ENCODE results near the gene CLTCL1.
"Not testable (repeated sequence)": the region's sequence is repeated elsewhere in the genome, so short reads cannot be mapped to it uniquely, and the experiment has no call there.

CLTCL1 gene

DNA sequence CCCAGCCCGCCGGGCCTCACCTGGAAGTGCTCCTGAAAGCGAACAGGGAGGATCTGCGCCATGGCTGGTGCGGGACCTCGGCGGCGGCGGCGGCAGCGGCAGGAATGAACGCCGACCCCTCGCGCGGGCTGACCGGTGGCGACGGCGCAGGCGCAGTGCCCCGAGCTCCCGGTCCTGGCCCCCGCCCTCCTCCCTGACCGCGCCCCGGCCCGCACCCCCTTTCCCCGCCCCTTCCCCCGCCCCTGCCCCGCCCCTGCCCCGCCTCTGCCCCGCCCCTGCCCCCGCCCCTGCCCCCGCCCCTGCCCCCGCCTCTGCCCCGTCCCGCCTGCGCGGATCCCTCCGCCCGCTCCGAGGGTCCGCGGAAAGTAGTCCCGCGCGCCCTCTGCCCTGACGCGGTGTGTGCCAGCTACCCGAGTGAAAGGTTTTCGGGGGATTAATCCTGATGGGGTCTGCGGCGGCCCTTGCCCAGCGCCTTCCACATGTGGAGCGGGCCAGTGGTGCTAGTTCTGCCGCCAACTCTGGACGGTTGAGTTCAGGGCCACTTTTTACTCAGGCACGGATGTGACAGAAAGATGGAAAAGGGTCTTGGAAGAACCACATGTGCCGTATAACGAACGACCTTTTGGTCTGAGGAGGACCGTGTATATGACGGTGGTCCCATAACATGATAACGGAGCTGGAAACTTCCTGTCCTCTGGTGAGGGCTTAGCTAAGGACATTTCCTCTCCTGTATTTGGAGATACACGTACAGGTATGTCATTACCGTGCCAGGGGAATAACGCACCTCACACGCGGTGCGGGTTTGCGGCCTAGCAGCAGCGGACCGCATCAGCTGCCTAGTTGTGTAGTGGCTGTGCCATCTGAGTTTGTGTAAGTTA, at the start of gene CLTCL1:
CLTCL1 (minus strand) TSS at position 140 of the 878 bp plus-strand sequence; CDS start at position 62, 78 bp downstream.
- peak; percentile 92 for DNase-seq (ENCODE audit: low spot score)

- no peak for DNase-seq (ENCODE audit: low spot score)
Observed at GRCh38 chr22:19337137-19337536, 45.6 kb upstream of the CLTCL1 start.

DNA sequence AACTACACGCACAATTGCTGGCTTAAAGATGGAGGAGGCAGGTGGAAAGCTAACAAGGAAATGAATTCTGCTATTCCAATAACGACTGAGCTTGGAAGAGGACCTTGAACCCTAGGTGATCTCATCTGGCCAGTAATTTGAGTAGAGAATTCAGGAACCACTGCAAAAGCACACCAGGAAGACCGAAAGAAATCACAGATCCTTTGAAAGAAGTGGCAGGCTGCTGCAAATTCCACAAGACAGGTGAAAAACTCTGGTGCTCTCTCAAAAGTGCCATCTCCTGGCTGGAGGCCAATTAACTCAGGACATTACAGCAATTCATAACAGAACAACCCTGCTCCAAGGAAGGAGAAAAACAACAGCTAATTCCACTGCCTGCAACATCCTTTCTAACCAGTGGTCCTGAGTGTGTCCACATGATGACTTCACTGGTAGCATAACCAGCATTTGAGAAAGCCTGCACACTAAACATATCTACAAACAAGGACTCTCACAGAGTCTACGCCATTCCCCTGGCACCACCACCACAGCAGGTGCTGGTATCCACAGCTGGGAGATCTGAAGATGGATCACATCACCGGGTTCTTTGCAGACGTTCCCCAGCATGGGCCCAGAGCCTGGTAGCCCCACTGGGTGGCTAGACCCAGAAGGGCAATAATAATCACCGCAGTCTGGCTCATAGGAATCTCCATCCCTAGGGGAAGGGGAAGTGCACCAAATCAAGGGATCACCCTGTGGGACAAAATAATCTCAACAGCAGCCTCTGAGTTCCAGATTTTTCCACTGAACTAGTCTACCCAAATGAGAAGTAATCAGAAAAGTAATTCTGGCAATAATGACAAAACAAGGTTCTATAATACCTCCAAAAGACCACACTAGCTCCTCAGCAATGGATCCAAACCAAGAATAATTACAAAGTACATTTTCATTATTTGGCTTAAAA, 44.9 kb upstream of the CLTCL1 start:
- no peak for DNase-seq (ENCODE audit: low spot score)

- DNase-seq (ENCODE audit: low spot score), result no peak
Observed at GRCh38 chr22:19331975-19332374, 40.5 kb upstream of the CLTCL1 start.

- DNase-seq (ENCODE audit: low spot score), result no peak
Observed at GRCh38 chr22:19331474-19331873, 40.0 kb upstream of the CLTCL1 start.

GRCh38 chr22:19330865-19331418, 39.4 kb upstream of the CLTCL1 start:
- DNase-seq (ENCODE audit: low spot score), result no peak

DNA sequence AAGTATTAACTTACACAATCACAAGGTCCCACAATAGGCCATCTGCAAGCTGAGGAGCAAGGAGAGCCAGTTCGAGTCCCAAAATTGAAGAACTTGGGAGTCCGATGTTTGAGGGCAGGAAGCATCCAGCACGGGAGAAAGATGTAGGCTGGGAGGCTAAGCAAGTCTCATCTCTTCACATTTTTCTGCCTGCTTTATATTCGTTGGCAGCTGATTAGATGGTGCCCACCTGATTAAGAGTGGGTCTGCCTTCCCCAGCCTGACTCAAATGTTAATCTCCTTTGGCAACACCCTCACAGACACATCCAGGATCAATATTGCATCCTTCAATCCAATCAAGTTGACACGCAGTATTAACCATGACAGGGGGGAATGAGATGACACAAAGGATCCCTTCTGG, 38.7 kb upstream of the CLTCL1 start:
- DNase-seq (ENCODE audit: low spot score), result not testable (repeated sequence)

GRCh38 chr22:19329454-19329853, 37.9 kb upstream of the CLTCL1 start:
- DNase-seq (ENCODE audit: low spot score), result no peak

DNA sequence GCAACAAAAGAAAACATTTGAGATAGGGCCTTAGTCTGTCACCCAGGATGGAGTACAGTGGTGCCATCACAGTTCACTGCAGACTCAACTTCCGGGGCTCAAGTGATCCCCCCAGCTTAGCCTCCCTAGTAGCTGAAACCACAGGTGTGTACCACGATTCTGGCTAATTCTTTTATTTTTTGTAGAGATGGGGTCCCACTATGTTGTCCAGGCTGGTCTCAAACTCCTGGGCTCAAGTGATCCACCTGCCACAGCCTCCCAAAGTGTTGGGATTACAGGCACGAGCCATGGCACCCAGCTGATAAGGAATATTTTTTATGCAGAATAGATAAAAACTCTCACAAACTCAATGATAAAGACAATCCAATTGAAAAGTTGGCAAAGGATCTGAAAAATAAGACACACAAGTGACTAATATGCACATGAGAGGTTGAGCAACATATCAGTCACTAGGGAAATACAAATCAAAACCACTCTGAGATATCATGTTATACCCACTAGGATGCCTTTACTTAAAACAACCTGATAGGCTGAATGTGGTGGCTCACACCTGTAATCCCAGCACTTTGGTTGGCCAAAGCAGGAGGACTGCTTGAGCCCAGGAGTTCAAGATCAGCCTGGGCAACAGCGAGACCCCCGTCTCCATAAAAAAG, 33.9 kb upstream of the CLTCL1 start:
- DNase-seq (ENCODE audit: low spot score), result no peak

- not testable (repeated sequence) for DNase-seq (ENCODE audit: low spot score)
Observed at GRCh38 chr22:19323420-19323819, 31.9 kb upstream of the CLTCL1 start.

GRCh38 chr22:19321757-19322156, 30.2 kb upstream of the CLTCL1 start:
- no peak for DNase-seq (ENCODE audit: low spot score)

DNA sequence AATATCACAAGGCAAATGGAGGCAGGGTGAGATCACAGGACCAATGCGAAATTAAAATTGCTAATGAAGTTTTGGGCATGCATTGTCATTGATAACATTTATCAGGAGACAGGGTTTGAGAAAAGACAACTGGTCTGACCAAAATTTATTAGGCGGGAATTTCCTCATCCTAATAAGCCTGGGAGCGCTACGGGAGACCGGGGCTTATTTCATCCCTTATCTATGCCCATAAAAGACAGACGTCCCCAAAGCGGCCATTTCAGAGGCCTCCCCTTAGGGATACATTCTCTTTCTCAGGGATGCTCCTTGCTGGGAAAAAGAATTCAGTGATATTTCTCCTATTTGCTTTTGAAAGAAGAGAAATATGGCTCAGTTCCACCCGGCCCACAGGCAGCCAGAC, 28.6 kb upstream of the CLTCL1 start:
- DNase-seq (ENCODE audit: low spot score), result not testable (repeated sequence)

DNA sequence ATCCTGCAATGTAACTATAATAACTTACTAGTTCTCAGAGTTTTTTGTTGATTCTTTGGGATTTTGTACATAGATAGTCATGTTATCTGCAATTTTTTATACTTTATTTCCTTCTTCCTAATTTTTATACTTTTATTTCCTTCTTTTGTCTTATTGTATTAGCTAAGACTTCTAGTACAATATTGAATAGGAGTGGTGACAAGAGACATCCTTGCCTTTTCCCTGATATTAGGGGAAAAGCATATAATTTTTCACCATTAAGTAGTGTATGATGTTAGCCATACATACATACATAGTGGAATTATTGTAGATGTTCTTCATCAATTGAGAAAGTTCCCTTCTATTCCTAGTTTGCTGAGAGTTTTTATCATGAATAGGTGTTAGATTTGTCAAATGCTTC, 27.8 kb upstream of the CLTCL1 start:
- no peak for DNase-seq (ENCODE audit: low spot score)

- no peak for DNase-seq (ENCODE audit: low spot score)
Observed at GRCh38 chr22:19317865-19318264, 26.3 kb upstream of the CLTCL1 start.

DNA sequence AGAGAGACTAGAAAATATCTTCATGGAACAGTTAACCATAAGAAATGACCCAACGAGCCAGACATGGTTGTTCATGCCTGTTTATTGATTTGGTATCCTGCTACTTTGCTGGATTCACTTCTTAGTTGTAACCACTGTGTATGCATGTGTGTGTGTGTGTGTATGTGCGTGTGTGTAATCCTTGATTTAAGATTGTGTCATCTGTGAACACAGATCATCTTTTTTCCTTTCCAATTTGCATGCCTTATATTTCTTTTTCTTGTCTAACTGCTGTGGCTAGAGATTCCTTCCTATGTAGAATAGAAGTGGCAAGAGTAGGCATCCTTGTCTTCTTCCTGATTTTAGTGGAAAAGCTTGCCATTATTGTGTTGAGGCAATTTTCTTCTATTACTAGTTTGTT, 16.4 kb upstream of the CLTCL1 start:
- no peak for DNase-seq (ENCODE audit: low spot score)

- not testable (repeated sequence) for DNase-seq (ENCODE audit: low spot score)
Observed at GRCh38 chr22:19306535-19306934, 15.0 kb upstream of the CLTCL1 start.

DNA sequence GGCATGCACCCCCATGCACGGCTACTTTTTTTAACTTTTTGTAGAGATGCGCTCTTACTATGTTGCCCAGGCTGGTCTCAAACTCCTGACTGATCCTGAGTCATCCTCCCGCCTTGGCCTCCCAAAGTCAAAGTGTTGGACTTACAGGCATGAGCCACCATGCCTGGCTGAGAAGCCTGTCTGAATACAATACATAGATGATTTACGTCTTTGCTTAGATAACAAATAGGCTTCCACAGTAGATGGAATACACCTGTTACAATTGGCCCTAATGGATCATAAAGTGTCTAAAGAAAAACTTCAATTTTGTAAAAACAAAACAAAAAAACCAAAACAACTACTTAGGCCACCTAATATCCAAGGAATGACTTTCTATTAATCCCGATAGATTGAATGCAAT, 13.0 kb upstream of the CLTCL1 start:
- DNase-seq (ENCODE audit: low spot score), result no peak

GRCh38 chr22:19303785-19304184, 12.3 kb upstream of the CLTCL1 start:
- no peak for DNase-seq (ENCODE audit: low spot score)

DNA sequence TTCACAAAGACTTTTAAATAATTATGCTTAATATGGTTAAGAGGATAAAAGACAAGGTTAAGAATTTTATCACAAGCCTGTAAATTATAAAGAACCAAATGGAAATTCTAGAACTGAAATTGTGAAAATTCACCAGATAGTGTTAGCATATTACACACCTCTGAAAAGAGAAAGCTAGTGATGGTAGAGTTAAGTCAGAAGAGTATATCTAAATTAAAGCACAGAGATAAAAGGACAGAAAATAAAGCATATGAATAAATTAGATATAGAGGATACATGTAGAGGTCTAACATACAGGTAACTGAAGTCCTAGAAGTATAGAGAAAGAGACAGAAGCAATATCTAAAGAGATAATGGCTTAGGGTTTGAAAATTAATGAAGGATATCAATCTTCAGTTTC, 4.2 kb upstream of the CLTCL1 start:
- DNase-seq (ENCODE audit: low spot score), result no peak

- no peak for DNase-seq (ENCODE audit: low spot score)
Observed at GRCh38 chr22:19292458-19293230, 1.1 kb upstream of the CLTCL1 start.

GRCh38 chr22:19291218-19291579, 320 bp downstream of the CLTCL1 start:
- peak; percentile 41 for DNase-seq (ENCODE audit: low spot score)
